Stimulated activated CD4-positive, alpha-beta T cell treated with anti-CD3 and anti-CD28 coated beads, Interleukin-2, amount 100 ng/mL, for 48 hours (primary cell): ENCODE data around the gene ERGIC2.

ENCODE experiments used
- DNase-seq, 2 donors: peaks; one replicate each; pipeline ENCODE4 v3.0.0-alpha.2; 2020

Gene ERGIC2

GRCh38 chr12:29374913-29375312, 6.1 kb downstream of the ERGIC2 start:
- no peak for DNase-seq

GRCh38 chr12:29374012-29374411, 7.0 kb downstream of the ERGIC2 start:
- no peak for DNase-seq

GRCh38 chr12:29365091-29365490, 15.9 kb downstream of the ERGIC2 start:
- no peak for DNase-seq

GRCh38 chr12:29354954-29355353, 26.0 kb downstream of the ERGIC2 start:
- DNase-seq: no peak

GRCh38 chr12:29350080-29350479, 30.9 kb downstream of the ERGIC2 start:
- no peak for DNase-seq

GRCh38 chr12:29346769-29347421, 34.1 kb downstream of the ERGIC2 start:
- no peak for DNase-seq

GRCh38 chr12:29343022-29343799, 37.8 kb downstream of the ERGIC2 start:
- DNase-seq: no peak

- no peak for DNase-seq
Measured at GRCh38 chr12:29337325-29337724, 43.6 kb downstream of the ERGIC2 start.

- DNase-seq: no peak
Measured at GRCh38 chr12:29334937-29335336, 46.0 kb downstream of the ERGIC2 start.

GRCh38 chr12:29333178-29333577, 47.8 kb downstream of the ERGIC2 start:
- DNase-seq: no peak

- no peak for DNase-seq
Measured at GRCh38 chr12:29329411-29329810, 51.6 kb downstream of the ERGIC2 start.

- no peak for DNase-seq
Measured at GRCh38 chr12:29322157-29322556, 58.8 kb downstream of the ERGIC2 start.

- no peak for DNase-seq
Measured at GRCh38 chr12:29320295-29321085, 60.5 kb downstream of the ERGIC2 start.

- DNase-seq: peak; percentile 4 to 12
Measured at GRCh38 chr12:29317556-29318363, 63.2 kb downstream of the ERGIC2 start.

GRCh38 chr12:29316752-29317151, 64.2 kb downstream of the ERGIC2 start:
- no peak for DNase-seq

GRCh38 chr12:29314416-29314815, 66.6 kb downstream of the ERGIC2 start:
- DNase-seq: no peak

GRCh38 chr12:29310899-29311298, 70.1 kb downstream of the ERGIC2 start:
- no peak for DNase-seq

GRCh38 chr12:29309320-29309902, 71.6 kb downstream of the ERGIC2 start:
- no peak for DNase-seq

GRCh38 chr12:29306682-29307081, 74.3 kb downstream of the ERGIC2 start:
- DNase-seq: no peak

- no peak for DNase-seq
Measured at GRCh38 chr12:29306266-29306665, 74.7 kb downstream of the ERGIC2 start.

- DNase-seq: no peak
Measured at GRCh38 chr12:29304388-29304787, 76.6 kb downstream of the ERGIC2 start.

- DNase-seq: no peak
Measured at GRCh38 chr12:29301114-29301513, 79.9 kb downstream of the ERGIC2 start.
